CD4-positive, alpha-beta T cell treated with Interleukin-17A for 1 hour (primary cell): ENCODE results near the gene ABL2.
"Not testable (repeated sequence)": the region's sequence is repeated elsewhere in the genome, so short reads cannot be mapped to it uniquely, and the experiment has no call there.

Experiments used
- DNase-seq: peaks from one replicate; pipeline ENCODE4 v3.0.0-alpha.2; 2020

ABL2 gene

GRCh38 chr1:179168536-179168935 is 60.9 kb downstream of the ABL2 start:
- no peak for DNase-seq

GRCh38 chr1:179167955-179168354 is 61.5 kb downstream of the ABL2 start:
- no peak for DNase-seq

- DNase-seq: no peak
Measured at GRCh38 chr1:179167418-179167777, 62.1 kb downstream of the ABL2 start.

DNA sequence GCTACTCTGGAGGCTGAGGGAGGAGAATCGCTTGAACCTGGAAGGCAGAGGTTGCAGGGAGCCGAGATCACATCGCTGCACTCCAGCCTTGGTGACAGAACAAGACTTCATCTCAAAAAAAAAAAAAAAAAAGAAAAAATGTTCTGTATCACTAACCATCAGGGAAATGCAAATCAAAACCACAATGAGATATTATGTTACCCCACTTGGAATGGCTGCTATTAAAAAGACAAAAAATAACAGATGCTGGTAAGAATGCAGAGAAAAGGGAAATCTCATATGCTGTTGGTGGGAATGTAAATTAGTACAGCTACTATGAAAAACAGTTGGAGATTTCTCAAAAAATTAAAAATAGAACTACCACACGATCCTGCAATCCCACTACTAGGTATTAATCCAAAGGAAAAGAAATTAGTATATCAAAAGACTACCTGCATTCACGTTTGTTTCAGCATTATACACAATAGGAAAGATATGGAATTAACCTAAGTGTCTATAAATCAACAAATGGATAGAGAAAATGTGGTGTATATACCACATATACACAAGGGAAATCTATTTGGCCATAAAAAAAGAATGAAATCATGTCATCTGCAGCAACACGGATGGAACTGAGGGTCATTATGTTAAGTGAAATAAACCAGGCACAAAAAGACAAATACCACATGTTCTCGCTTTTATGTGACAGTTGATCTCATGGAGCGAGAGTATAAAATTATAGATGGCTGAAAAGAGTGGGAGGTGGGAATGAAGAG is 62.6 kb downstream of the ABL2 start:
- no peak for DNase-seq

- DNase-seq: no peak
Measured at GRCh38 chr1:179164494-179164893, 65.0 kb downstream of the ABL2 start.

- no peak for DNase-seq
Measured at GRCh38 chr1:179156708-179157107, 72.8 kb downstream of the ABL2 start.

GRCh38 chr1:179156026-179156425 is 73.5 kb downstream of the ABL2 start:
- no peak for DNase-seq

- no peak for DNase-seq
Measured at GRCh38 chr1:179155615-179156014, 73.9 kb downstream of the ABL2 start.

- DNase-seq: no peak
Measured at GRCh38 chr1:179154437-179154836, 75.0 kb downstream of the ABL2 start.

DNA sequence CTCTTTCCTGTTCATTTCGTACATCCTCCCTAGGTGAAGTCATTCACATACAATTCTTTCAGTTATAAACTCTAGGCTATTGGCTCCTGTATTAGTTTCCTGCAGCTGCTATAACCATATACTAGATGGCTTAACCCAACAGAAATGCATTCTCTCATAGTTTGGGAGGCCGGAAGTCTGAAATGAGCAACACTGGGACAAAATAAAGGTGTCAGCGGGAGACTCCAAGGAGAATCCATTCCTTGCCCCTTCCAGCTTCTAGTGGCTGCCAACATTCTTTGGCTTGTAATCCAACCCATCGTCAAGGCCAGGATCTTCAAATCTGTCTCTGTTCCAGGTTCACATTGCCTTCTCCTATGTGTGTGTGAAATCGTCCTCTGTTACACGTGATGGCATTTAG is 76.3 kb downstream of the ABL2 start:
- no peak for DNase-seq

DNA sequence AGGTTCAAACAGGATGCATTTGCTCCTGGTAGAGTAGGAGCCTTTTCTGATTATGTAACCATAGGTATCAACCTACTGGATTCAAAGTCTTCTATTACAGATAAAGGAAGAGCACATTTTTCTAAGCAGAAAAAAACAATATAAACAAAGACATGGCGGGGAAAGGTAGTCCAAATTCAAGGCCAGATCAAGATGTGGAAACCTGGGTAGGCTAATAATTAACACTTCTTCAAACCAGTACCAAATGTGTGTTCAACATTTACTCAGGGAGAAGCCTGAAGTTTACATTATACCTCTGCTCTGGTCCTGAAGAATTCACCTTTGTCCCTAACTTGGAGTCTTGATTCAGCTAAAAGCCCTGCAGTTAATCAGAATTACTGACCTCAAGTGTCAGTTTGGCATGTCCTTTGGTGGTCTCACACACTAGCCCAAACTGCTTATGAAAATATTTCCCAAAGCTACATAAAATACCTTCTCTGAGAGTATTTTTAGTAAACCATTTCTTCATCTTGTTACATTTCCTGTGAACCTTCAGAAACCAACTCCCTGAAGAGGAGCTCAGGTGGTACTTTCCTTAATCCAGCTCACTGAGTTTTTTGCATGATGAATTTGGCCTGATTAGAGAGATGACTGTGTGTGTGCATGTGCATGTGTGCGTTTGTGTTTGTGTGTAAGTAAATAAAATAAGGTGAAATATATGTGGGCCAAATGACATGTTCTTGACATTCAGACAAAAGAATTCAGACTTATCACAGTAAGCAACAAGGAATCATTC is 77.4 kb downstream of the ABL2 start:
- DNase-seq: no peak

DNA sequence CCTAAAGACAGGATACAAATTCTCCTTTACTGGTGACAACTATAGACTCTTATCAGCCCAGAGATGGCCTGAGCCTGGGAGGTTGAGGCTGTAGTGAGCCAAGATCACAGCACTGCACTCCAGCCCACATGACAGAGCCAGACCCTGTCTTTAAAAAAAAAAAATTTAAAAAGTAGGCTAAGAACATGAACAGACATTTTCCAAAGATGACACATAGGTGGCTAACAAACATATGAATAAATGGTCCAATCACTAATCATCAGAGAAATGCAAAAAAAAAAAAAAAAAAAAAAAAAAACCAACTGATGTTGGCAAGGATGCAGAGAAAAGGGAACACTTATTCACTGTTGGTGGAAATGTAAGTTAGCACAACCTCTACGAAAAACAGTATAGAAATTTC is 82.6 kb downstream of the ABL2 start:
- DNase-seq: no peak

DNA sequence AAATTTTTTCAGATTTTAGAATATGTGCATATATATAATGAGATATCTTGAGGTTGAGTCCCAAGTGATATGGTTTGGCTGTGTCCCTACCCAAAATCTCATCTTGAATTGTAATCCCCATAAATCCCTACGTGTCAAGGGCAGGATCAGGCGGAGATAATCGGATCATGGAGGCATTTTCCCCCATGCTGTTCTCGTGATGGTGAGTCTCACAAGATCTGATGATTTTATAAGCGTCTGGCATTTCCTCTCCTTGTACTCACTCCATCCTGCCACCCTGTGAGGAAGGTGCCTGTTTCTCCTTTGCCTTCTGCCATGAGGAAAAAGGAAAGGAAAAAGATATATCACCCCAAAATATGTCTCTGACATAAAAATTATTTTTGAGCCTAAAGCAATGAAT is 83.0 kb downstream of the ABL2 start:
- DNase-seq: no peak

DNA sequence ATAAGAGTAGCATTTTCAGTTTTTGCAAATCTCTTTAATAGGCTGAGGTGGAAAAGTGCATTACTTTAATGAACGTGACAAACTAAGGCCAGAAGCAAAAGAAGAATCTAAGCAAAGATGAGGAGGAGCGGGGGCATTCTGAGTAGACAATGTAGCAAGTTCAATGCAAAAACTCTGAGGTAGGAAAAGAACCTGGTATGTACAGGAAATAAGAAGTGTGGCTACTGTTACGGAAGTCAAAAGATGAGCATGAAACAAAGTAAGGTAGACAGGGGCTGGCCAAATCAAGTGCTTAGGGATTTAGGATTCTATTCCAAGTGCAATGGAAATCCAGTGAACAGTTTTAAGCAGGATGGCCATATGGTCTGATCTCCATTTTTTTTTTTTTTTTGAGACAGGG is 84.0 kb downstream of the ABL2 start:
- no peak for DNase-seq

DNA sequence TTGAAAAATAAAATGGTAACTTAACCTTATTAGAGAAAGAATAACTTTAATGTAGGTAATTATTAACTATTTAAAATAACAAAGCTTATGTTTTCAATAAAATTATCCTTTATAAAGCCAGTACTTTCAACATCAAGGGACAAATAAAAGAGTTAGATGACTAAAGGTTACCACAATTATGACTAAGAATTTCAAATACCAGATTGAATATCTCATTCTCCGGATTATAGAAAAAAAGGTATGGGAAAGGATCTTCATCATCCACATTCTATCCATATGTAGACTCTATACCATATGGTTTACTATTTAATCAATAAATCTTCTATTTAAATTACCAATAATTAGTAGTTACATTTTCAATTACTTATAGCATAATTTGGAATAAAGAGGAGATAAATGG is 84.9 kb downstream of the ABL2 start:
- no peak for DNase-seq

GRCh38 chr1:179143322-179143721 is 86.2 kb downstream of the ABL2 start:
- peak; percentile 13 for DNase-seq

- no peak for DNase-seq
Measured at GRCh38 chr1:179142889-179143299, 86.6 kb downstream of the ABL2 start.

- DNase-seq: no peak
Measured at GRCh38 chr1:179141592-179142251, 87.8 kb downstream of the ABL2 start.

- not testable (repeated sequence) for DNase-seq
Measured at GRCh38 chr1:179138755-179139154, 90.7 kb downstream of the ABL2 start.

DNA sequence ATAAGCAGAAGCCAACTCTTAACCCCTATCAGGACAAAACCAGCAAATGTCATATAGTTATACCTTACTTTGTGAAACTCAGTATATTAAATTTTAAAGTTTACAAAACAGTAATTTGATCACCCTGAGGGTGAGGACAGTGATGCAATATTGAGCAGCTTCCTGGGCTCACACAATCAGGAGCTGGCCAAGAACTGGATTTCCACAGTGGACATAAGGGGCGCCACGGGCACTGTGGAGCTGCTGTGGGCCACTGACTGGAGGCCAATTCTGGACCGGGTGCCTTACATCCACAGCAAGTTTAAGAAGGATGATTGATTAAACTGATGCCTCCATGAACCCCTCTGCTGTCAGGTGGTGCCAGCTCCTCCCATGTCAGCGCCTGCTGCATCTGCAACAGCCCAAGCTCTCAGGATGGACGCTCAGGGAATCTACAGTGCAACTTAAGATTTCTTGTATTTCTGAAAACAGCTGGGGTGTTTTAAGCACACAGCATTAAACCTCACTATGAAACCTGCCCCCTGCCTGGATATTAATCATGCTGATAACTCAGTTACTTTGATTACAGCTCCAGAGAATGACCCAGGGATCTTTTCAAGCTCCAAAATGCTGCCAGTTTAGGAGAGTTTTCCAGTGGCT is 91.7 kb downstream of the ABL2 start:
- DNase-seq: no peak

- not testable (repeated sequence) for DNase-seq
Measured at GRCh38 chr1:179135707-179136106, 93.8 kb downstream of the ABL2 start.

GRCh38 chr1:179135168-179135567 is 94.3 kb downstream of the ABL2 start:
- not testable (repeated sequence) for DNase-seq

DNA sequence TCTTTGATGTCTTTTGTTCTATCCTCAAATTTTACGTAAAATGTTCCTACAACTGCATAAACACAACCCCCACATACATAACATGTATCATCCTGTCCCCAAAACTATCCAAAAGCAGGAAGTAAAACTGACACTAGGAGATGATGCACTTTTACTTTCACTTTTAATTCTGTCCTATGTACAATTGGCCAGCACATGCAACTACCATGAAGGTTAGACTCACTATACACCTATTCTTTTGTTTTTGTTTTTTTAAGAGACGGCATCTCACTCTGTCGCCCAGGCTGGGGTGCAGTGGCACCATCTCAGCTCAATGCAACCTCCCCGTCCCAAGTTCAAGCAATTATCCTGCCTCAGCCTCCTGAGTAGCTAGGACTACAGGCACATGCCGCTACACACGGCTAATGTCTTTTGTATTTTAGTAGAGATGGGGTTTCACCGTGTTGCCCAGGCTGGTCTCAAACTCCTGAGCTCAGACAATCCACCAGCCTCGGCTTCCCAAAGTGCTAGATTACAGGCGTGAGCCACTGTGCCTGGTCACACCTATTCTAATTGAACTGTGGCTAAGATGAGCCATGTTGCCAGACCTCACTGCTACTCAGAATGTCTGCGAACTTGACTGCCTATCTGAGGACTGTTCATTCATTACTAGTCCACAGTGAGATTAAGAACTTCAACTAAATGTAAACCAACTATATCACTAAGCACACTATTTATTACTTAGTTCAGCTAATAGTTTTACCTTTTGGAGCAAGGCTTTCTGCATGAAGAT is 99.6 kb downstream of the ABL2 start:
- DNase-seq: peak; percentile 80
